Measurements from ENCODE around the gene TCF7L2.

TCF7L2 gene

GRCh38 chr10:112945811-112946210 is 4.2 kb upstream of the TCF7L2 start:
- no peak for DNase-seq (ENCODE audit: extremely low read depth in 1 of 2, low read depth in 1 of 2)

DNA sequence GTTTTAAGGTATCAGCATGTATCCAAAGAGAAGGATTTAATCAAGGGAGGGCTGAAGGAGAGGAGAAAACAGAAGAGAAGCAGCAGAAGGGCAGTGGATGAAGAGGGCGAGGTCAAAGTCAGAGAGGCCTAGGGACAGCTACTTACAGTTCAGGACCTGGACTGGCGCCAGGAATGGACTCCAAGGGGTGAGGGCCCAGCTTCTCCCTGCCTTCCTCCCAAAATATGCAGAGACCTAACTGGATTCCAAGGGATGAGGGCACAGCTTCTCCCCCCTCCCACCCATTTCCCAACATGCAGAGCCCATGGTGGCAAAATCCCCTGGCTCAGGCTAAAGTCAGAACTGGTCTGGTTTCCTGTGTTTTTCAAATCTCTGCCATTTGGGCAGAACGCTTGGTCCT is 3.4 kb upstream of the TCF7L2 start:
- no peak for DNase-seq (ENCODE audit: extremely low read depth in 1 of 2, low read depth in 1 of 2)

DNA sequence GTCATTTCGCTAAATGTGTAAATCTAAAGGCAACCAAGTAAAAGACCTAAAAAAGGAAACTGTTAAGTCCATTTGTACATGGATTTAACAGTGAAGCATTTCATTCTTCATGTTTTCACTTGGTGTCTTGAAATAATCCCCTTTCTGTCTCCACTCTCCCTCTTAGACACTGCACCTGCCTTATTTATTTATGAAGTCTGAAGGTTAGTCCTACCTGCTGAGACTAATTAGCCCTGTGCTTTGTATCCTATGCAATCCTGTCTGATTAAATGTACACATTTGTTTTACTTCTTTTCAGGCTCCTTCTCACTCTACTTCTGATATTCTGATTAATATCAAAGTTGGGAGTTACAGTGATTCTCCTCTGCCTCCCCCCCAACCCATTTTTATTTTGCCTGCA is 1.9 kb upstream of the TCF7L2 start:
- DNase-seq (ENCODE audit: extremely low read depth in 1 of 2, low read depth in 1 of 2) = no peak

DNA sequence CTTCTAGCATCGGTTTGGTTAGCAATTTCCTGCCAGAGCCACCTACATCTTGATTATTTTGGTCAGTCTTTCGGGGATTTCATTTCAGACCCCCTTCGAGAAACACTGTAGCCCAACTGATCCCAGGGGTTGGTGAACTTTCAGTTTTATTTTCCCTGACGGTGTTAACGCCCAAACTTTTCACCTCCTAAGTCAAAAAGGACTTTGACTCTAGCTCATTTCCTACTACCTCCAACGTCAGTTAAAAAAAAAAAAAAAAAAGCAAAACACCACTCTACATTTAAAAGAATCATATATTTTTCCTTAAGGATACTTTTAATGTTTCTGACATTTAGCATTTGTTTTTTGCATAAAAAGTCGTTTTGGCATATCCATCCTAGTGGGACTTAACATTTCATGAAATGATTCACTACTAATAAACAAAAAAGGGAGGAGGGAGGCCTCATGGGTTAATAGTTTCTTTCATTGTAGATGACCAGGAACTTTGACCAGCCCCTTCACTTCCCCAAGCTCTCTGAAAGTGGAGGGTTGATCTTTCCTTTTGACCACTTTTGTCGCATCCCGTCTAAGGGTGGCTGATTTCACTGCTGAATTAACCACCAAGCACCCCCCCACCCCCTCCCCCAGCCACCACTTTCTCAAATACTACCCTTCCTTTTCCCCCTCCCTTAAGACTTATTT is 764 bp upstream of the TCF7L2 start:
- no peak for DNase-seq (ENCODE audit: extremely low read depth in 1 of 2, low read depth in 1 of 2)

- no peak for DNase-seq (ENCODE audit: extremely low read depth in 1 of 2, low read depth in 1 of 2)
Measured at GRCh38 chr10:112950714-112951358, 789 bp downstream of the TCF7L2 start.

- no peak for DNase-seq (ENCODE audit: extremely low read depth in 1 of 2, low read depth in 1 of 2)
Measured at GRCh38 chr10:112951359-112952281, 1.6 kb downstream of the TCF7L2 start.

DNA sequence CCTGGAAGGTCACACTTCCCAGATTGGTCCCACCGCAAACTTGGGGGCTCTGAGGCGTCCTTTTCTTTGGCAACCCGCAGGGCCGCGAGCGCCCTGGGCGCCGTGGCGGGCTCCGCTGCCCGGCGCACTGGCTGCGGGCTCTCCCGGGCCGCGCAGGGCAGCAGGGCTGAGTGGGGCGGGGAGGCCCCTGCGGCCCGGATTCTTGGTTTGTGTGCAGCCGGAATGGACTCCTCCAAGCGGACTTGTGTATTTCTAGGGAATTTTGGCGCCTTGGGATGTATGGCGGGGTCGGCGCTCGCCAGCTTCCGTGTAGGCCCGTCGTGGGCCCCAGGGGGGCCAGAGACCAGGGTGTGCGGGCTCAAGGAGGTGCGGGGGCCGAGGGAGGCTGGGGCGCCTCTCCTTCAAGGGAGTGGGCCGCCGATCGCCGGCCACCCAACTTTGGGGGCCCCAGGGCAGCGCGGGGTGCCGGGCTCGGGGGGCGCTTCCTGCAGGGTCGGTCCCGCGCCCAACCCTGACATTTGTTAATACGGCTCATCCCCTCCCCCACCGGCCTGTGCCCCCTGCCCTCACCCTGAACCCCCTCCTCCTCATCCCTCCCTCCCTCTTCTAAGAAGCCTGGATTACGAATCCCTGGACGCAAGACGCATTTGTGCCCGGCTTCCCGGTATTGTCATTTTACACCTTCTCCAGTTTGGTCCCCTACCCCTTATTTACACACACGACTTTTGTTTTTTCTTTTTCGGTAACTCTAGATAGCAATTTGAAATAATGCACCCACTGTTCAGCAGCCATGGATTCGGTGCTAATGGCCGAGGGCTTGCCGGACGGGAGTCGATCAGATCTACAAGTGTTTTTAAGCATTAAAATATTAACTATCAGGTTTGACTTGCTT is 2.5 kb downstream of the TCF7L2 start:
- DNase-seq (ENCODE audit: extremely low read depth in 1 of 2, low read depth in 1 of 2) = no peak

DNA sequence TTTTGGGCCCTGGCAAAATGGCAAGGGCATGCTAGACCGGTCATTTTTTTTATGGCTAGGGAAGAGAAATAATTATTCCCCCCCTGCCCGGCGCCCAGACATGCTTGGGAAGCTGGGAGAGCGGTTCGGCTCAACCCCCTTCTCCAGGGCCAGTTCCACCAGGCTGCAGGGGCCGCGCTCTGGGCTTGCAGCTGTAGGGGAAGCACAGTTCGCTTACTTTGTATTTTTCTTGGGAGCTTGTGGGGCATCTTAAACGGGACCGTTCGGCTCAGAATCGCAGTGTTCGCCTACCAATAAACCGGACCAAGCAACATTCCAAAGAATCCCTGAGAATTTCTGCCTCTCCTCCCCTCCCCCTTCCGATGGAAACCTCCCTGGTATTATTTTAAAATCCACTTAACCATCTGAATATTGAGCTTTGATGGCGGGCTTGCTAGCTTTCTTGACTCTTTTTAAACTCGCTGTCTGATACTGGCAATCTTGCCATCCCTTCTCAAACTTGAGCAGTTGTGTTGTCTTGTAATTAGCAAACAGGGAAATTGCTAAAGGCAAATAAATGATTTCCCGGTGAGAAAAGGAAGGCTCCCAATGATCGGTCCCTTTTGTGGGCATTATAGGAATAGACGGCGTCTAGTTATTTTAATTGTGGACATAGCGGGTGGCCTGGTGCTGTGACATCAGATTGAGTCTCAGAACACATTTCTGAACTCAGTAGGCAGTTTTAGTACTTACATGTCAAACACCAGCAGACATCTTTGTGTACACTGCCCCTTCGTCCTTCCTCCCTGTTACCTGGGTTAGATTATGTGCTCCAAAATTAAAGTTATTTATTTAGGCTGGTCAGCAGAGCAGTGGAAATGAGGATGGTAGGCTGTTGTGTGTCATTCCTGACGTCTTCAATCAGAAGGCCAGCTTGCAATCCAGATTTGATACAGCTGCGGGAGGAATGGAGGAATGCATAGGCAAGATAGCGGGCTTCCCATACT is 3.4 kb downstream of the TCF7L2 start:
- DNase-seq (ENCODE audit: extremely low read depth in 1 of 2, low read depth in 1 of 2) = no peak

DNA sequence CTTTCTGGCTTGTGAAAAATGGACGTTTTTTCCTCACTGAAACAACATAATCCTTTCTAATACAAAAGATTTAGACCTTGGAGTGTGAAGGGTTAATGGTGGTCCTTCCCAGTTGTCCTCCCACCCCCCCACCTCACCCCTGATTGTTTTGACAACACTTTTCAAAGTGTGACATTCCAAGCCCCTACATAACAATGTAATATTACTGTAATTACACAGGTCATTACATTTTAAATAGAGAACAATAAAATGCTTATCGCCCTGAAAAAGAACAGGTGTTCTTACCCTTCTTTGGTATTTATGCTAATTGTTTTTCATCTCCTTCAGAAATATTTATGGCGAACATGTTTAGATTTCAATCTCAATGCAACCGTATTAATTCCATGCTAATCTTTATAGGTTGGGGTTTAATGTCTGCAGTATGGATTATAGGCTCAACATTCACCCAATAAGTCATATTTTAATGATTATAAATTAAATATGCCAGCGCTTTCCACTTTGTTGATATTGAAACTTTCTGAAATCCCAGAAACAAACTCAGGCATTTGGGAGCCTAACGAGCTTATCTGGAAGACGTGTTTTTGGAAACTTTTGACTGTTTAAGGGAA is 5.0 kb downstream of the TCF7L2 start:
- no peak for DNase-seq (ENCODE audit: extremely low read depth in 1 of 2, low read depth in 1 of 2)

GRCh38 chr10:112955582-112956421 is 5.8 kb downstream of the TCF7L2 start:
- no peak for DNase-seq (ENCODE audit: extremely low read depth in 1 of 2, low read depth in 1 of 2)

- no peak for DNase-seq (ENCODE audit: extremely low read depth in 1 of 2, low read depth in 1 of 2)
Measured at GRCh38 chr10:112956631-112957350, 6.7 kb downstream of the TCF7L2 start.

DNA sequence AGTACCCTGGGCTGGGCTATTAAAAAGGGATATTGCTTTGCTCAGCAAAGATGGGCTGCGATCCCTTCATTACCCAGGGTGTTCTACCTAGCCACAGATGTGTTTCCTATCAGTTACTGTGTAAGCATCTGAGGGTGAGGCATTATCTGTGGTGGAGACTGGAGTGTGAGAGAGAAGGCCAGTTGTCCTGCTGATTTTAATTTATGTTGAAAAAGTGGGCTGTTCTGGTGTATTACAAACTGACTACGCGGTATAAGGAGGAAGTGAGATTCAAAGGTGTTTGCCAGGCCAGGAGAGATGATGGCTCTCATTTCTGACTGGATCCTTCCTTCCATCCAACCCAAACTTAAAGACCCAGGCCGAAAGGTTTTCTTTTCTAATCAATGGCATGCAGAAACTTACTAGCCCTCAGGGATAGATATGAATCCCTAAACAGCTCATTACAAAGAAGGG is 7.6 kb downstream of the TCF7L2 start:
- no peak for DNase-seq (ENCODE audit: extremely low read depth in 1 of 2, low read depth in 1 of 2)

DNA sequence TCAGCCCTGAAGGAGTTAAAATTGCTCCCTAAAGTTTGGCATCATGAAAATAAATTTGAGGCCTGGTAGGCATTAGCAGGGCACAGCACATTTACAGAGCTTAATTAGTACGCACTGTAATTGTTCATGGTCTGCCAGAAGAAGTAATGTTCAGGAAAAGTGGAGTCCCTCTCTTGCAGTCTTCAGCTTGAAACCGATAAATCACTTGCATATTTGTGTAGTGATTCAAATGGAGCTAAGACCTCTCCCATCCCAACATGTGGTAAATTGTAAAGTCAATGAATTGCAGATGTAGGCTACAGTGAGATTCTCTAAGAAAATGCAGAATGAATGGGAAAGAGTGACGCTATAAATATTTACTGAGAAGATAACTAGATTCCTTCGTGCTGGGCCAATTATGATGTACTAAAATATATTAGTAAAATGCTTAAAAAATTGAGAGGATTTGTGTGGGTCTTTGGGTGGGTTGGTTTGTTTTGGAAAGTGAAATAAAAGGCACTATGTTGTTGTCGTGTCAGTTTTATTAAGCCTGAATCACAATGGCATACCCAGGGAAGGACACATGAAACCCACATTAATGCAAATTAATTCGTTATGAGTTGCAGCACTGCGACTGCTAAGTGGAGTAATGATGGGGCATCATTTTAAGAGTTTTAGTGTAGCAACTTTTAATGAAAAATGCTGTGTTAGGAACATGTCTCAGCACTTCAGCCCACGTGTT is 8.4 kb downstream of the TCF7L2 start:
- no peak for DNase-seq (ENCODE audit: extremely low read depth in 1 of 2, low read depth in 1 of 2)

DNA sequence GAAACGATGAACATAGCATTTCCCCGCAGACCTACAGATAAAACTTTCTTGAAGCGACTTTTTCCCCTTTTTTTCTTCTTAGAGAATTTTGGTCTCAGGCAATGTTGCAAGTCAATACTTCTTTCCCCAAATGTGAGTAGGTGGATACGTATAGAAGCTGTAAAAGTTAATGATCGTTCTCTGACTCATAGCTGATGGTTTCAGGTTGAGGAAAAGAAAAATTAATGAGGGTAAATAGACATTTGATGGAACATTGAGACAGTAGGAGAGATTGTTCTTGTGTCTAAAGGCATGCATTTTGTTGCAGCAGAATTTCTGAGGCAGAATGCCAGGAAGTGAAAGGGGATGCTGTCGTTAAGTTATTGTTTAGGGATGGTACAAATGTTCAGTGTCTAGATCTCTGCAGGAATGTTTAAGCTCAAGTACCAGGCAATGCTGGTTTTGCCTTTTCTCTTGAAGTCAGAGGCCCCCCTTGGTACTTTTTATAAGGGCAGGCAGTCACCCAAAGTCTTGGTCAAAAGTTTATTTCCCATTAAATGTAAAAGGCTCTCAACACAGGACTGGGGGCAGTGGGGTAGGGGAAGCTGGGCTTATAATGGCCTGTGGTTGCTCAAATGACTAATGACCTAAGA is 9.3 kb downstream of the TCF7L2 start:
- no peak for DNase-seq (ENCODE audit: extremely low read depth in 1 of 2, low read depth in 1 of 2)

GRCh38 chr10:112960151-112960681 is 10.2 kb downstream of the TCF7L2 start:
- no peak for DNase-seq (ENCODE audit: extremely low read depth in 1 of 2, low read depth in 1 of 2)

DNA sequence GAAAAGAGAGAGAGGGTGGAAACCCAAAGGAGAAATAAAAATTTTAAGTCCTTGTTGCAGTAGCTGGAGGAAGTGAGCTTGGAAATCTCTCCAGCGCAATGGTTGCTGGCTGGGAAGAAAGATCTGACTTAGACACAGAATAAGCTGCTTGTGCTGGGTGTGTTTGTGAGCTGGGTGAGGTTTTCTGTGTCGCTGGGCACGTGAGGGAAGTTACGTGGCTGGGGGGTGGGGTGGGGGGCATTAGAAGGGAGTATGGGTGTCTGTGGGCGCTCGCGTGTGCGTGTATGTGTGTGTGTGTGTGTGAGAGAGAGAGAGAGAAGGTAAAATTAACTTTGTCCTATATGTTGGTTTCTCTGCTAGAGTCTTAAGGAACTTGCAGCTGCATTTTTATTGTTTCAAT is 11.6 kb downstream of the TCF7L2 start:
- no peak for DNase-seq (ENCODE audit: extremely low read depth in 1 of 2, low read depth in 1 of 2)

All from activated CD8-positive, alpha-beta memory T cell treated with anti-CD3 and anti-CD28 coated beads for 1 hour (primary cell).